Measurements from ENCODE around the gene KCNAB3.

The KCNAB3 gene

GRCh38 chr17:7885367-7886226 is 44.1 kb downstream of the KCNAB3 start:
- no peak overlapping the region for H3K4me3 Mint-ChIP-seq
- no peak overlapping the region for H3K27ac Mint-ChIP-seq
- H3K9me3 Mint-ChIP-seq = no peaks in the 10 kb centered on the region
- H3K27me3 Mint-ChIP-seq = no peaks in the 10 kb centered on the region
- no peaks in the 10 kb centered on the region for H3K4me1 Mint-ChIP-seq (ENCODE audit: low read depth)
- intact Hi-C loops (cut with micrococcal nuclease) = loop anchor here (5.0 kb wide), 1 partner anchor 47 kb away; the partner anchor contains the start of genes CNTROB and TRAPPC1
- H3K36me3 Mint-ChIP-seq (ENCODE audit: low read depth) = peaks cover 18% of the 10 kb centered on the region

DNA sequence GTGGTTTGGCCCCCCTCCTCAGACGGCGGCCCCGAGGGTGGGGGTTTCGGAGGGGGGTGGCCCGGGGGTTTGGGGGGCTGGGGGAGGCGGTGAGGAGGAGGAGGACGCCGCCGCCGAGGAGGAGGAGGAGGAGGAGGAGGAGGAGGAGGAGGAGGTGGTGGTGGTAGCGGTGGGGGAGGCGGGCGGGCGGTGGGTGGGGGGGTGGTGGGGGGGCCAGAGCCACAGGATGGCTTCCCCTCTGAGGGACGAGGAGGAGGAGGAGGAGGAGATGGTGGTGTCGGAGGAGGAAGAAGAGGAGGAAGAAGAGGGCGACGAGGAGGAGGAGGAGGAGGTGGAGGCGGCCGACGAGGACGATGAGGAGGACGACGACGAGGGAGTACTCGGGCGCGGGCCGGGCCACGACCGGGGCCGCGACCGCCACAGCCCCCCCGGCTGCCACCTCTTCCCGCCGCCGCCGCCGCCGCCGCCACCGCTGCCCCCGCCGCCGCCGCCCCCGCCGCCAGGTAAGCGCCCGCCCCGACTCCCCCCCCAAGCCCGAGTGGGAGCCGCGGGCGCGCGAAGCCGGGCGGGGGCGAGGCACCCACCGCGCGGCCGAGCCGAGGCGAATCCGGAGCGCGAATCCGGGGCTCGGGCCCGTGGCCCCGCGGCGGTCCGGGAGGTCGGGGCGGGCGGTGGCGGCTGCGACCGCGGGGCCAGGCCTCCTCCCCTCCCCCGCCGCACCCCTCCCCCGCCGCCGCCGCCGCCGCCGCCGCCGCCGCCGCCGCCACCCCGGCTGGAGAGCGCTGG is 44.9 kb downstream of the KCNAB3 start:
- Mint-ChIP-seq H3K36me3 (ENCODE audit: low read depth) (peaks cover 10% of the 10 kb centered on the region), H3K27ac (peak overlapping the region; percentile 60), H3K4me1 (ENCODE audit: low read depth) (no peaks in the 10 kb centered on the region), H3K27me3 (no peaks in the 10 kb centered on the region), H3K9me3 (no peaks in the 10 kb centered on the region), H3K4me3 (peak overlapping the region; percentile 75)
- intact Hi-C loops (cut with micrococcal nuclease) = loop anchor here (5.0 kb wide), 1 partner anchor 48 kb away; the partner anchor contains the start of genes CNTROB and TRAPPC1

- H3K27ac Mint-ChIP-seq = peak overlapping the region; percentile 60
- peak overlapping the region; percentile 39 for H3K4me3 Mint-ChIP-seq
- no peaks in the 10 kb centered on the region for H3K4me1 Mint-ChIP-seq (ENCODE audit: low read depth)
- peaks cover 6% of the 10 kb centered on the region for H3K36me3 Mint-ChIP-seq (ENCODE audit: low read depth)
- intact Hi-C loops (cut with micrococcal nuclease) = no loop called here
- no peaks in the 10 kb centered on the region for H3K27me3 Mint-ChIP-seq
- H3K9me3 Mint-ChIP-seq = no peaks in the 10 kb centered on the region
Observed at GRCh38 chr17:7883781-7884386, 45.8 kb downstream of the KCNAB3 start.

DNA sequence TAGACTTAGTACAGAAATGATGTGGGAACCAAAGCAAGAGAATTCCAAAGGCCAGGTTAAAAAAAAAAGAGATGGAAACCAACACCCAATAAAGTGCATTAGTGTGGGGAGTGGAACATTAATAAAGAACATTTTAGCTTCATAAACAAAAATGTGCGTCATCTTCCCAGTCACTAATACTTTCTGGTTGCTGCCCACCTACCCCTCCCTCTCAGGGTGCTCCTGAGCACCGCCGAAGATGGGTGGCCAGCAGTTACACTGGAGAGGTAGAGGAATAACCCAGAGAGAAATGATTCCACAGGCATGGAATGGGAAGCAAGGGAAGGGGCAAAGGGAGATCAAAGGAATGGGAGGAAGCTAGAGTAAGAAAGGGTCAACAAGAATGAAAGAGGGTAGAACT is 47.0 kb downstream of the KCNAB3 start:
- Mint-ChIP-seq H3K36me3 (ENCODE audit: low read depth) (peaks cover 6% of the 10 kb centered on the region), H3K4me1 (ENCODE audit: low read depth) (no peaks in the 10 kb centered on the region), H3K9me3 (no peaks in the 10 kb centered on the region), H3K27ac (no peak overlapping the region), H3K27me3 (no peaks in the 10 kb centered on the region), H3K4me3 (no peak overlapping the region)
- intact Hi-C loops (cut with micrococcal nuclease) = no loop called here

GRCh38 chr17:7882068-7882467 is 47.6 kb downstream of the KCNAB3 start:
- H3K4me3 Mint-ChIP-seq = no peak overlapping the region
- H3K4me1 Mint-ChIP-seq (ENCODE audit: low read depth) = no peaks in the 10 kb centered on the region
- H3K9me3 Mint-ChIP-seq = no peaks in the 10 kb centered on the region
- intact Hi-C loops (cut with micrococcal nuclease) = no loop called here
- H3K27ac Mint-ChIP-seq = no peak overlapping the region
- H3K36me3 Mint-ChIP-seq (ENCODE audit: low read depth) = peaks cover 6% of the 10 kb centered on the region
- H3K27me3 Mint-ChIP-seq = no peaks in the 10 kb centered on the region

GRCh38 chr17:7881276-7882054 is 48.2 kb downstream of the KCNAB3 start:
- Mint-ChIP-seq H3K9me3 (no peaks in the 10 kb centered on the region), H3K4me1 (ENCODE audit: low read depth) (peaks cover 3% of the 10 kb centered on the region), H3K27me3 (no peaks in the 10 kb centered on the region), H3K4me3 (no peak overlapping the region), H3K27ac (no peak overlapping the region), H3K36me3 (ENCODE audit: low read depth) (peaks cover 6% of the 10 kb centered on the region)
- intact Hi-C loops (cut with micrococcal nuclease) = no loop called here

GRCh38 chr17:7880076-7880868 is 49.4 kb downstream of the KCNAB3 start:
- Mint-ChIP-seq H3K27me3 (no peaks in the 10 kb centered on the region), H3K9me3 (no peaks in the 10 kb centered on the region), H3K27ac (no peak overlapping the region), H3K36me3 (ENCODE audit: low read depth) (no peaks in the 10 kb centered on the region), H3K4me1 (ENCODE audit: low read depth) (peaks cover 13% of the 10 kb centered on the region), H3K4me3 (no peak overlapping the region)
- intact Hi-C loops (cut with micrococcal nuclease) = no loop called here

DNA sequence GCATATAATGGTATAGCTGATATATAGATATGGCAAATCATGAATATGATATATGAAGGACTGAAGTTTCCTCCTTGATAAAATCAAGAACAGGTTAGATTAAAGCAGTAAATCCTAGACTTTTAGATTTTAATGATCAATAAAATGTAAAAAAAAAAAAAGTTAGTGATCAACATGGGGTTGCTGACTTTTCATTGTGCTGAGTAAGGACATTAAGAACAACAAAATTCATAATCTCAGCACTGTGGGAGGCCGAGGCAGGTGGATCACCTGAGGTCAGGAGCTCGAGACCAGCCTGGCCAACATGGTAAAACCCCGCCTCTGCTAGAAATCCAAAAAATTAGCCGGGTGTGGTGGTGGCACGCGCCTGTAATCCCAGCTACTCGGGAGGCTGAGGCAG is 51.4 kb downstream of the KCNAB3 start:
- Mint-ChIP-seq H3K36me3 (ENCODE audit: low read depth) (no peaks in the 10 kb centered on the region), H3K27ac (no peak overlapping the region), H3K9me3 (no peaks in the 10 kb centered on the region), H3K4me3 (no peak overlapping the region), H3K4me1 (ENCODE audit: low read depth) (peaks cover 26% of the 10 kb centered on the region), H3K27me3 (no peaks in the 10 kb centered on the region)
- intact Hi-C loops (cut with micrococcal nuclease) = no loop called here

- Mint-ChIP-seq H3K9me3 (no peaks in the 10 kb centered on the region), H3K4me3 (no peak overlapping the region), H3K4me1 (ENCODE audit: low read depth) (peaks cover 42% of the 10 kb centered on the region), H3K27ac (no peak overlapping the region), H3K36me3 (ENCODE audit: low read depth) (no peaks in the 10 kb centered on the region), H3K27me3 (no peaks in the 10 kb centered on the region)
- intact Hi-C loops (cut with micrococcal nuclease) = no loop called here
Observed at GRCh38 chr17:7875804-7876370, 53.8 kb downstream of the KCNAB3 start.

GRCh38 chr17:7873051-7873450 is 56.6 kb downstream of the KCNAB3 start:
- peak overlapping the region; percentile 4 for H3K27ac Mint-ChIP-seq
- H3K27me3 Mint-ChIP-seq = no peaks in the 10 kb centered on the region
- H3K36me3 Mint-ChIP-seq (ENCODE audit: low read depth) = no peaks in the 10 kb centered on the region
- no peaks in the 10 kb centered on the region for H3K9me3 Mint-ChIP-seq
- intact Hi-C loops (cut with micrococcal nuclease) = no loop called here
- peaks cover 50% of the 10 kb centered on the region for H3K4me1 Mint-ChIP-seq (ENCODE audit: low read depth)
- no peak overlapping the region for H3K4me3 Mint-ChIP-seq

Measured in dendritic cell treated with granulocyte-macrophage colony-stimulating factor and Interleukin-4, amounts not matched to agents 40 ng/mL and 50 ng/mL, for 4 days (primary cell).